Pancreas (tissue), 10 donors: Measurements from ENCODE around the gene ST6GALNAC4. TPM values are rescaled to one million over a fixed set of nuclear protein-coding genes. Genes with fewer than 3 reads are reported as not detected.

Experiments used
- ATAC-seq, 4 donors: fragments of 200-7000 bp; cut with Tn5 transposase; one replicate each; pipeline versions ENCODE4 v1.8.0 to v1.9.1; 2020; ENCODE audit warnings: mild to moderate bottlenecking in 4 of 4, moderate library complexity in 4 of 4
- DNase-seq, 6 donors: peaks; one replicate each; pipeline ENCODE4 v3.0.0-alpha.2; 2020
- FAIRE-seq: peaks from 2 replicates; lab custom pipeline; 2012; peaks lifted over from hg19 to GRCh38; lab: Jason Lieb, UNC
- H3K27ac ChIP-seq, 4 donors: fragments of 200-600 bp; sonication (generic); 1 replicate in 3 of 4; 2 replicates in 1 of 4; pipeline versions ENCODE4 v1.5.0 to v1.8.0; 2020
- H3K27me3 ChIP-seq, 4 donors: fragments of 200-600 bp; one replicate each; pipeline ENCODE4 v1.8.0; 2021
- H3K36me3 ChIP-seq, 3 donors: fragments of 200-600 bp; sonication (generic) in 1 of 3; one replicate each; pipeline versions ENCODE4 v1.5.0 to v1.8.0; 2020 to 2021
- H3K4me1 ChIP-seq, 3 donors: fragments of 200-600 bp; one replicate each; pipeline ENCODE4 v1.8.0; 2021
- H3K4me3 ChIP-seq, 4 donors: fragments of 200-600 bp; sonication (generic) in 2 of 4; one replicate each; pipeline versions ENCODE4 v1.5.0 to v1.8.0; 2020 to 2021
- H3K9me3 ChIP-seq, 4 donors: fragments of 200-600 bp; one replicate each; pipeline ENCODE4 v1.8.0; 2021
- WGBS, 2 donors: extraction: QIAGEN DNeasy Blood & Tissue Kit; methylation state at CpG; one replicate each; pipeline ENCODE4 v1.1.7; 2013; 5-methylcytosine and 5-hydroxymethylcytosine counted together
- intact Hi-C, 3 donors: fragments of 100-400 bp; cut with DNase I; formaldehyde crosslinking; loops; one replicate each; pipeline versions ENCODE4 v1.11.1 to v1.14.2; 2022
- polyA plus RNA-seq, 2 donors: library from polyadenylated mRNA; stranded (reverse); fragments of 200-250 nt; gene quantifications; one replicate each; pipeline ENCODE4 v1.2.3, GENCODE V29; 2013
- total RNA-seq, 6 donors: library from RNA; stranded (reverse); fragmentation: NEBNext Ultra II Directional in 4 of 6; extraction: Animal tissue kit (Norgen Biotek cat#: 25700) in 4 of 6; gene quantifications; one replicate each; pipeline versions ENCODE4 v1.2.1 to v1.2.4, GENCODE V29; 2021 to 2023
- TF ChIP-seq, protein P1 (sequence below), 4 donors: fragments of 200-600 bp; sonication (generic) in 3 of 4; IDR thresholded peaks; one replicate each; pipeline versions ENCODE4 v1.5.0 to v1.8.0; 2021; ENCODE audit warnings: antibody characterized with exemption in 4 of 4
- donor health status: healthy with polysubstance abuse.
- donor health status: DM: no; HTN: no; CAD: no; lungs with moderate emphysema.
- donor health status: DM: no; HTN: no; CAD: no.
- donor health status: control.
- donor health status: control.
- donor health status: Bipolar disorder and iron deficiency.
- donor health status: DM: yes; HTN: yes; CAD: no.
- donor health status: DM: no; HTN: no; CAD: no.
- donor health status: DM: no; HTN: no; CAD: no.
- donor health status: DM: yes; HTN: yes; CAD: no.

Gene ST6GALNAC4
- total and polyA plus RNA-seq, 8 donors: 22.2 to 66.6 (median 33.9) TPM

GRCh38 chr9:127935765-127936221, 19.0 kb upstream of the ST6GALNAC4 start:
- H3K27ac ChIP-seq: no peak overlapping the region
- 67 to 73% methylated on average over 4 of the region's 4 CpGs for WGBS, 2 donors
- H3K36me3 ChIP-seq: no peaks in the 10 kb centered on the region
- intact Hi-C loops: no loop called here
- H3K9me3 ChIP-seq: no peaks in the 10 kb centered on the region
- H3K4me1 ChIP-seq: peaks cover 7 to 17% (median 10%) of the 10 kb centered on the region in 3 donors
- FAIRE-seq: no peak
- TF ChIP-seq, protein P1, sequence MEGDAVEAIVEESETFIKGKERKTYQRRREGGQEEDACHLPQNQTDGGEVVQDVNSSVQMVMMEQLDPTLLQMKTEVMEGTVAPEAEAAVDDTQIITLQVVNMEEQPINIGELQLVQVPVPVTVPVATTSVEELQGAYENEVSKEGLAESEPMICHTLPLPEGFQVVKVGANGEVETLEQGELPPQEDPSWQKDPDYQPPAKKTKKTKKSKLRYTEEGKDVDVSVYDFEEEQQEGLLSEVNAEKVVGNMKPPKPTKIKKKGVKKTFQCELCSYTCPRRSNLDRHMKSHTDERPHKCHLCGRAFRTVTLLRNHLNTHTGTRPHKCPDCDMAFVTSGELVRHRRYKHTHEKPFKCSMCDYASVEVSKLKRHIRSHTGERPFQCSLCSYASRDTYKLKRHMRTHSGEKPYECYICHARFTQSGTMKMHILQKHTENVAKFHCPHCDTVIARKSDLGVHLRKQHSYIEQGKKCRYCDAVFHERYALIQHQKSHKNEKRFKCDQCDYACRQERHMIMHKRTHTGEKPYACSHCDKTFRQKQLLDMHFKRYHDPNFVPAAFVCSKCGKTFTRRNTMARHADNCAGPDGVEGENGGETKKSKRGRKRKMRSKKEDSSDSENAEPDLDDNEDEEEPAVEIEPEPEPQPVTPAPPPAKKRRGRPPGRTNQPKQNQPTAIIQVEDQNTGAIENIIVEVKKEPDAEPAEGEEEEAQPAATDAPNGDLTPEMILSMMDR (IDR thresholded peaks at IDR 0.05): no peak
- peak overlapping the region in 1 of 4 donors; percentile 95 for H3K4me3 ChIP-seq
- peak in 2 of 6 donors; percentile 8 to 19 for DNase-seq
- ATAC-seq: no peak
- no peaks in the 10 kb centered on the region for H3K27me3 ChIP-seq

DNA sequence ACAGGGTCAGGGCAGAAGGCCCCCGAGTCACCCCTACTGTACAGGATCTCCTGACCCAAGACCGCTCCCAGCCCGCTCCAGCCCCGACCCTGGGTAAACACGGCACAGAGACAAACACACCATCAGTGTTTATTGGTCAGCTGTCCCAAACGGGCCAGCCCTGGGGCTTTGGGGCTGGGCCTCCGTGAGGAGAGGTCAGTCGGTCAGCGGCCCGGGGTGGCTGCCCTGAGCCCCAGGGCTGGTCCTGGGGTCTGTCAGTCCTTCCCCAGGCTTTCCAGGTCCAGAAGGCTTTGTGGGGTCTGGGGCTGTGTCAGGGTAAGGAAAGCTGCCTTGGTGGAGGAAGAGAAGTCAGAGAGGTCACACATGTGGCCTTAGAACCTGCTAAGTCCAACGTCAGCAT, 18.1 kb upstream of the ST6GALNAC4 start:
- H3K27ac ChIP-seq: no peak overlapping the region
- no peaks in the 10 kb centered on the region for H3K9me3 ChIP-seq
- peaks cover 7 to 19% (median 10%) of the 10 kb centered on the region in 3 donors for H3K4me1 ChIP-seq
- intact Hi-C loops: no loop called here
- TF ChIP-seq, protein P1 (IDR thresholded peaks at IDR 0.05): no peak
- no peaks in the 10 kb centered on the region for H3K36me3 ChIP-seq
- H3K27me3 ChIP-seq: no peaks in the 10 kb centered on the region
- no peak overlapping the region for H3K4me3 ChIP-seq
- 71 to 75% methylated on average over 11 of the region's 11 CpGs for WGBS, 2 donors
- FAIRE-seq (no peak), DNase-seq (peak in 2 of 6 donors; percentile 40 to 66), ATAC-seq (no peak)

- H3K27ac ChIP-seq: no peak overlapping the region
- H3K36me3 ChIP-seq: no peaks in the 10 kb centered on the region
- peak in 2 of 6 donors; percentile 18 to 30 for DNase-seq
- no peak for FAIRE-seq
- WGBS, 2 donors: 93 to 94% methylated on average over 4 of the region's 4 CpGs
- peaks cover 7 to 19% (median 10%) of the 10 kb centered on the region in 3 donors for H3K4me1 ChIP-seq
- intact Hi-C loops: no loop called here
- H3K27me3 ChIP-seq: no peaks in the 10 kb centered on the region
- H3K4me3 ChIP-seq: no peak overlapping the region
- ATAC-seq: no peak
- TF ChIP-seq, protein P1 (IDR thresholded peaks at IDR 0.05): no peak
- no peaks in the 10 kb centered on the region for H3K9me3 ChIP-seq
Observed at GRCh38 chr9:127934248-127934647, 17.4 kb upstream of the ST6GALNAC4 start.

GRCh38 chr9:127931092-127931881, 14.4 kb upstream of the ST6GALNAC4 start:
- peak in 3 of 4 donors; percentile 1 to 7 (median 4) for ATAC-seq
- no peak for DNase-seq
- 22% methylated on average over 18 of the region's 18 CpGs for WGBS, 2 donors
- Histone ChIP-seq H3K27ac (no peak overlapping the region), H3K36me3 (no peaks in the 10 kb centered on the region), H3K27me3 (no peaks in the 10 kb centered on the region), H3K4me3 (peak overlapping the region in 2 of 4 donors; percentile 27 to 45), H3K4me1 (peaks cover under 1 to 16% (median 6%) of the 10 kb centered on the region in 3 donors), H3K9me3 (no peaks in the 10 kb centered on the region)
- intact Hi-C loops: no loop called here
- TF ChIP-seq, protein P1 (IDR thresholded peaks at IDR 0.05): no peak
- FAIRE-seq: no peak
